Medulla oblongata (tissue), 1 donor: Measurements from ENCODE around the gene MYH14.

Source experiments
- DNase-seq: peaks from one replicate; pipeline ENCODE4 v3.0.0-alpha.2; 2015; ENCODE audit errors: extremely low spot score

The MYH14 gene

DNA sequence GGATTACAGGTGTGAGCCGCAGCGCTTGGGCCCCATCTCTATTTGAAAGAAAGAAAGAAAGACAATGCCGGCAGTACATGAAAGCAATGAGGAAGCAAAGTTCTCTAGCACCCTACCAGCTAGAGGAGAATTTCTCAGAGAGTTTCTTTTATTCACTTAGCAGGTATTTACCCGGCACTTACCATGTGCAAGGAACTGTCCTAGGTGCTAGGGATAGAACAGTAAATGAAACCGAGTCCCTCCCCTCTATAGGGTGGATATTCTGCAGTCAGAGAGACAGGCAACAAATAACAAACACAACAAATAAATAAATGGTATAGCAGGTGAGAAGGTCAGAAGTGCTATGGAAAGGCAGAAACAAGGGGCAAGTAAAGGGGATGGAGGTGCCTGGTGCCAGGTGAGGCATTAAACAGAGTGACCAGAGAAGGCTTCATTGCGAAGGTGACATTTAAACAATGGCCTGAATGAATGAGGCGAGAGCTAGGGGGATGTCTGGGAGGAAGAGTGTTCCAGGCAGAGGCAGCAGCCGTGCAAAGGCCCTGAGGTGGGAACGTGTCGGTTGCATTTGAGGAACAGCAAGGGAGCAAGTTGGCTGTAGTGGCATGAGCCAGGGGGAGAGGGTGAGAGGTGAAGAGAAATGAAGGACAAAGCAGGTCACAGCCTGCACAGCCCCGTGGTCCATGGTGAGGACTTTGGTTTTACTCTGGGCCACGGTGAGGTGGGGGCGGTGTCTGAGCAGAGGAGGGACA is 10.8 kb upstream of the MYH14 start:
- no peak for DNase-seq

DNA sequence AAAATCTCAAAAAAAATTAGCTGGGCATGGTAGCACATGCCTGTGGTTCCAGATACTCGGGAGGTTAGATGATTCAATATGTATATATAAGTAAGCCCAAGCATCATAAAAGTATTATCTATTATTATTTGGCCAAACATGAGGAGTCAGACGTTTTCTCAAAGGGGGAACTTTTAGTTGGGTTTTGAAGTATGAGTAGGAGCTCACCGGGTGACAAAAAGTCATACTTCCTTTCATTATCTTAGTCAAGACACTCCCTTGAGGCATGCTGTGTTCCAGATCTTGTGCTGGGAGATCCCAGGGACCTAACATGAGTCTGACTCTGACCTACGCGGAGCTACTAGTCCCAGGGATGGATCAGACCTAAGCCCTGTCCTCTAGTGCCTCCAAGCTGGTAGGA is 8.2 kb upstream of the MYH14 start:
- no peak for DNase-seq

GRCh38 chr19:50196322-50196932 is 7.0 kb upstream of the MYH14 start:
- no peak for DNase-seq

DNA sequence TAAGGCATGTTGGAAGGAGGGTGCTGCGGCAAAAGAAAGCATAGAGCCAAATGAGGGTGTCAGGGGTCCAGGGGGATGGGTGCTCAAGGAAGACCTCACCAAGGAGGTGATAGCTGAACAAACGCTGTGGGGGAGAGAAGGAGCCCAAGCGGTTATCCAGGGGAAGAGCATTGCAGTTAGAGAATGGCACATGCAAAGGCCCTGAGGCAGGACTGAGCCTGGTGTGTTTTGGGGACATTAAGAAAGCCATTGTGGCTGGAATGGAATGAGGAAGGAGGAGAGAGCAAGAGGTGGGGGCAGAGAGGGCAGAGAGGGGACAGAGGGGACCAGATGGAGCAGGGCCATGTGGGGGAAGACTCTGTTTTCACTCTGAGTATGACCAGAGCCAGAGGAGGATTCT is 6.1 kb upstream of the MYH14 start:
- no peak for DNase-seq

- peak; percentile 62 for DNase-seq
Measured at GRCh38 chr19:50198431-50199258, 4.8 kb upstream of the MYH14 start.

- no peak for DNase-seq
Measured at GRCh38 chr19:50199259-50199555, 4.2 kb upstream of the MYH14 start.

GRCh38 chr19:50202386-50202785 is 1.0 kb upstream of the MYH14 start:
- DNase-seq: no peak

DNA sequence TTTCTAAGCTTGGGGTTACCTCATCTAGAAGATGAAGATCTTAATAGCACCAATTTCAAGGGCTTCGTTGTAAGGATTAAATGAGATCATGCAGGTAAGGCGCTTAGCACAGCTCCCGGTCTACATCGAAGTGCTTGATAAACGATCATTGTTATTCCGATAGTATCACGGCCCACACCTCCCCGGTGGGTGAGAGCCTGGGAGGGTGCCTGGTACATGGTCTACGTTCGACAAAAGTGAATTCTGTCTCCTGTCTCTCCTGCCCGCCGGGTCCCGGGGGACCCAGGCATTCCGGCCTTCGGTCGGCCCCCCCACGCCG is 501 bp upstream of the MYH14 start:
- no peak for DNase-seq

- no peak for DNase-seq
Measured at GRCh38 chr19:50204081-50204428, 633 bp downstream of the MYH14 start.

GRCh38 chr19:50204811-50205675 is 1.6 kb downstream of the MYH14 start:
- DNase-seq: no peak

GRCh38 chr19:50205681-50206138 is 2.3 kb downstream of the MYH14 start:
- DNase-seq: no peak

- DNase-seq: no peak
Measured at GRCh38 chr19:50206191-50206590, 2.8 kb downstream of the MYH14 start.

DNA sequence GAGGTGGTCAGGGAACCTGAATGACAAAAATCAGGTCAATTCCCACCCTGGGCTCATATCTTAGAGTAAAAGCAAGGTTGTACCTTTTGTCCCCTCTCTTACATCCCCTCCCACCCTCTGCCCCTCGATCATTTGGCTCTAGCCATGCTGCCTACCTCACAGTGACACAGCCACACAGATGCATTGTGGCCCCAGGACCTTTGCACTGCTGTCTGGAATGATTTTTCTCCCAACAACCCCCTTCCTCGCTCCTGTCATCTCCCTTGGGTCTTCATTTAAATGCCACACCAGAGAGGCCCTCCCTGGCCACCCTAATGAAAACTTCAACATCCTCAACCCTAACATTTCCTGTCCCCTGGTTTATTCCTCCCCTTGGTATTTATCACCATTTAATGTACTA is 4.3 kb downstream of the MYH14 start:
- no peak for DNase-seq

GRCh38 chr19:50209131-50209530 is 5.7 kb downstream of the MYH14 start:
- no peak for DNase-seq

DNA sequence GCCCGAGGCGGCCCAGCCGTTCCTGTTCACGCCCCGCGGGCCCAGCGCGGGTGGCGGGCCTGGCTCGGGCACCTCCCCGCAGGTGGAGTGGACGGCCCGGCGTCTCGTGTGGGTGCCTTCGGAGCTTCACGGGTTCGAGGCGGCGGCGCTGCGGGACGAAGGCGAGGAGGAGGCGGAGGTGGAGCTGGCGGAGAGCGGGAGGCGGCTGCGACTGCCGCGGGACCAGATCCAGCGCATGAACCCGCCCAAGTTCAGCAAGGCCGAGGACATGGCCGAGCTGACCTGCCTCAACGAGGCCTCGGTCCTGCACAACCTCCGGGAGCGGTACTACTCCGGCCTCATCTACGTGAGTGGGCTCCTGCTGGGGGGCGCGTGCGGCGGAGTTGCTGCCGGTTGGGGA is 7.0 kb downstream of the MYH14 start:
- no peak for DNase-seq

- DNase-seq: no peak
Measured at GRCh38 chr19:50213925-50214324, 10.5 kb downstream of the MYH14 start.

DNA sequence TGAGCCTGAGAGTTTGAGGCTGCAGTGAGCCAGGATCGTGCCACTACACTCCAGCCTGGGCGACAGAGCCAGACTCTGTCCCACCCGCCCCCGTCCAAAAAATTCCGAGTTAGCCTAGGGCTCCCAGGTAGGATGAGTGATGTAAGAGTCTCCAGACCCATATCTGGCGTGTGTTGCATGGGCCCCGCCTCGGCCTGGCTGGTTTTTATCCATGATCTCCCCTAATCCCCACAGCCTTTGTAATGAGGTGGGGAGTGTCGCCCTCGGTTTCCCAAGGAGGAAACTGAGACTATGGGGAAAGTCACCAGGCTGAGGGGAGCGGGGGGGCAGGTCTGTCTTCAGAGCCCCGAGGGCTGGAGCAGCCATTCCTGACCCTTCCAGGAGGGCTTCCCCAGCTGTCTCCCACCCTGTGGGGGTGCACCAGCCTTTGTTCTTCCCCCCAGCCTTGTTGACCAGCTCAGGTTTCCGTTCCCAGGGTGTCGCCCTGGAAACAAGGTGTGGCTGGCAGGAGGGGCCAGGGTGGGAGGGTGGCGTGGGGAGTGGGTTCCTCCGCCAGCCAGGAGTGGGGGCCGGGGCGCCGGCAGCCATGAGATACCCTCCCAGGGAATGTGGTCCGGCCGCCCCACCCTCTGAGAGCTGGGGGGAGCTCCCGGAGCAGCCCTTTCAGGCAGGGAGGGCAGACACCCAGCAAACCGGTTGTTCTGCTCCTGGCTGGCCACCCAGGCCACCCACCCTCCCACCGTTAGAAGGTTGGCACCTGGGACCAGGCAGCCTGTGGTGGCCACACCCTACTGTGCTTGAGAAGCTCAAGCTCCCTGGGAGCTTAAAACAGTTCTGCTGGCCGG is 11.5 kb downstream of the MYH14 start:
- DNase-seq: no peak

- DNase-seq: no peak
Measured at GRCh38 chr19:50215820-50216219, 12.4 kb downstream of the MYH14 start.

DNA sequence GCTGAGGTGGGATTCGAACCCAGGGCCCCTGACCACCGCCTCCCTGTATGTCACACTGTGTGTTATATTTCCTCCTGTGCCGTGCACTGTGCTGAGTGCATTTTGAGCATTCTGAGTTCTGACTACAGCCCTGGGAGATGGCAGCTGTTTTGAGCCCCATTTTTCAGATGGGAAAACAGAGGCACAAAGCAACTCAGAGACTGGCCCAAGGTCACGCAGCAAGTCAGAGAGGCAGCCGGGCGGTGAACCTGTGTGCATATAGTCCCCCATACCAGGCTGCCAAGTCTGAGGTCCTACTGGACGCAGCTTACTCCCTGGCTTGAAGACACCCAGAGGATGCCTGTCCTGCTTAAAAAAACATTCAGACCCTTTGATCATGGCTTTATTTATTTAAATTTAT is 17.7 kb downstream of the MYH14 start:
- no peak for DNase-seq

- no peak for DNase-seq
Measured at GRCh38 chr19:50222691-50223438, 19.4 kb downstream of the MYH14 start.

- DNase-seq: no peak
Measured at GRCh38 chr19:50223439-50223716, 20.0 kb downstream of the MYH14 start.
